Caki2 (cell line): Measurements from ENCODE around the gene EPAS1. TPM values are rescaled to one million over a fixed set of nuclear protein-coding genes. Genes with fewer than 3 reads are reported as not detected.

Source experiments
- DNase-seq: peaks from one replicate; pipeline ENCODE4 v3.0.0-alpha.2; 2015; ENCODE audit warnings: low read depth
- in situ Hi-C: cut with HindIII; loops from 2 replicates; pipeline ENCODE4 v1.10.0; 2016; ENCODE audit warnings: low sequenced_read_pairs, low pct_unique_long_range_greater_than_20kb, mixed read lengths
- total RNA-seq: library from RNA; depleted of rRNA; stranded (reverse); fragments of >200 nt; shearing (Covaris generic); gene quantifications from 2 replicates; pipeline ENCODE4 v1.2.3, GENCODE V29; 2014; ENCODE audit warnings: low replicate concordance; rRNA removed

EPAS1 gene
- 3.7 and 4.0 TPM in 2 replicates for total RNA-seq

DNA sequence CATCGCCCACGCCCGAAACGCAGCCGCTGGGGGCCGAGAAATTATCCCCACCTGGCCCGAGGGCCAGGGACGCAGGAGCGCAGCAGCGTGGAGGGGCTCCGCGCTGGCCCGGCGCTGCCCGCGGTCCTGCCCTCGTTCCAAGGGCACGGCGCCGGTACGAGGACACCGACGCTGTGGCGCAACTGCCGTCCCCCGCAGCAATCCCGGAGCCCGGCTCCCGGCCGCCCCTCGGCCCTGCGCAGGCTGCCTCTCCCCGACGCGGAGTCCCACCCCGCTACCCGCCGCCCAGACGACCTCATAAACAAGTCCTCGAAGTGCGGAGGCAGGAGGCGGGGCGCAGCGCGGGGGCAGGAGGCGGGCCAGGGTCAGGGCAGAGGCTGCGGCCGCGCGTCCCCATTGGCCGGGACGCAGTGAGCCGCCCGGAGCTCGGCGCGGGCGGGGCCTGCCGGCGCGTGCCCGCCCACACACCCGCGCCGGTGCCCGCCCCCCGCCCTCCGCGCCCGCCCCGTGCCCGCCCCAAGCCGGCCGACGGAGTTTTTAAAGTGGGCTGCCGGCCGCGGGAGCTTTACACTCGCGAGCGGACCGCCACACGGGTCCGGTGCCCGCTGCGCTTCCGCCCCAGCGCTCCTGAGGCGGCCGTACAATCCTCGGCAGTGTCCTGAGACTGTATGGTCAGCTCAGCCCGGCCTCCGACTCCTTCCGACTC, at the start of gene EPAS1:
Gene EPAS1 (plus strand): TSS at position 568 of the 706 bp plus-strand sequence. CDS start 505 bp downstream, outside the sequence.
- peak; percentile 79 for DNase-seq
- in situ Hi-C loops: no loop called here

- DNase-seq: no peak
- in situ Hi-C loops: no loop called here
Observed at GRCh38 chr2:46248171-46248570, 49.0 kb upstream of the EPAS1 start.

DNA sequence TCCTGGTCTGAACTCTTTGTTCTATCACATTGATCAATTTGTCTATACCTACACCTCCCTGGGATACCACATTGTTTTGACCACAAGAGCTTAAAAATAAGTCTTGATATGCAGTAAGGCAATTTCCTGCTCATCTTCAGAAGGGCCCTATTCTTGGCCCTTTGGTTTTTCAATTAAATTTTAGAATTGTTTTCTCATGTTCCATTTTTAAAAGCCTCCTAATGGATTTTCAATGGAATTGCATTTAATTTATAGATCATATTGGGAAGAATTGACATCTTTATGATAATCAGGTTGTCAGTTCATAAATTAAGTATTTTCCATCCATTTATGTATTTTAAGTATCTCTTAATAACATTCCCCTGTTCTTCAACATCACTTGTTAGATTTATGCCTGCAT, 47.6 kb upstream of the EPAS1 start:
- DNase-seq: no peak
- in situ Hi-C loops: no loop called here

- DNase-seq: no peak
- in situ Hi-C loops: no loop called here
Observed at GRCh38 chr2:46252891-46253659, 44.1 kb upstream of the EPAS1 start.

DNA sequence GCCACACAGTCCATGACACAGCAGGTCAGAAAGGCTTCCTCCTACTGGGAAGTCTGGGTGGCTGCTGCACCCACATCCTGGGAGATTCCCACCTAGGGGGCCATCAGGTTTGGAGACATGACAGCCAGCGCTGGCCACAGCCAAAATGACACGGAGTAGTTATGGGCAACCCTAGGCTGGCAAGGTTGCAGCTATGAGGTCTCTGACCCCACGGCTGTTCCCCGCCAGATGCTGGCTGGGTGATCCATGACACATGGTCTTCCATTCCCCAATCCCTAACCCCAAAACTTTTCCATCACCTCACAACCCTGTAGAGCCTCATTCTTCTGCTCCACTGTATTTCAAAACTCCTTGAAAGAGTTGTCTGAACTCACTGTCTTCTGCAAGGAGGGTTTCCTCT, 42.7 kb upstream of the EPAS1 start:
- in situ Hi-C loops: no loop called here
- DNase-seq: no peak

GRCh38 chr2:46256563-46257142, 40.6 kb upstream of the EPAS1 start:
- in situ Hi-C loops: no loop called here
- no peak for DNase-seq

- in situ Hi-C loops: no loop called here
- DNase-seq: no peak
Observed at GRCh38 chr2:46257476-46257875, 39.7 kb upstream of the EPAS1 start.

DNA sequence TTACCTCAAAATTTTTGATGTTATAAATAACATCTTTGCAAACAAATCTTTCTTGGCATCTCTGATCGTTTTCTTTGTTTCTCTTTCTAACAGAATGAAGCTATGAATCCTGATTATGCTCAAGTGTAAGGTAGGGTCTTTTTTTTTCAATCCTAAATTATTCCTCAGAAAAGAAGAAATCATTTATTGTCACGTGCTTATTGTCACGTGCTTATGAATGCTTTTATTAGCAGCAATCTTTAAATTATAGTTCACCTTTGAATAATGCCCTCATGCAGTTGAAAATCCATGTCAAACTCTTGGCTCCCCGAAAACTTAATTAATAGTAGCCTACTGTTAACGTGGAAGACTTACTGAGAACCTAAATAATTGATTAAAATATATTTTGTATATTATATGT, 39.2 kb upstream of the EPAS1 start:
- in situ Hi-C loops: no loop called here
- DNase-seq: no peak

- in situ Hi-C loops: no loop called here
- no peak for DNase-seq
Observed at GRCh38 chr2:46258937-46259776, 38.0 kb upstream of the EPAS1 start.

- in situ Hi-C loops: no loop called here
- DNase-seq: no peak
Observed at GRCh38 chr2:46259777-46260168, 37.4 kb upstream of the EPAS1 start.

- in situ Hi-C loops: no loop called here
Observed at GRCh38 chr2:46260305-46260704, 36.9 kb upstream of the EPAS1 start.

GRCh38 chr2:46262248-46262938, 34.8 kb upstream of the EPAS1 start:
- DNase-seq: no peak
- in situ Hi-C loops: no loop called here

More at GRCh38 chr2:46260305-46260704, 36.9 kb upstream of the EPAS1 start:
- no peak for DNase-seq

GRCh38 chr2:46263347-46263746, 33.9 kb upstream of the EPAS1 start:
- no peak for DNase-seq
- in situ Hi-C loops: no loop called here

GRCh38 chr2:46264447-46264846, 32.8 kb upstream of the EPAS1 start:
- in situ Hi-C loops: no loop called here
- DNase-seq: no peak

- in situ Hi-C loops: no loop called here
- no peak for DNase-seq
Observed at GRCh38 chr2:46266134-46266533, 31.1 kb upstream of the EPAS1 start.

DNA sequence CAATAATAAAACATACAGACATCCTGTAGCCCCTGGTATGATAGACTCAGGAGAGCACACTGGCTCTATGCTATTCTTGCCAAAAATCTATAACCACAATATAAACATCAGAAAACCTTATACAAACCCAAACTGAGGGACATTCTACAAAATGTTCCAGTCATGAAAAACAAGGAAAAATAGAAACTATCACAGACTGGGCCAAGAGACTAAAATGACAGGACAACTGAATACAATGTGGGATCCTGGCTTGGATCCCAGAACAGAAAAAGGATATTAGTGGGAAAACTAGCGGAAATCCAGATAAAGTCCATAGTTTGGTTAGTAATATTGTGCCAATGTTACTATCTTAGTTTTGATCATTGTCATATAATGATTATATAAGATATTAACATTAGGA, 29.6 kb upstream of the EPAS1 start:
- in situ Hi-C loops: no loop called here
- no peak for DNase-seq

DNA sequence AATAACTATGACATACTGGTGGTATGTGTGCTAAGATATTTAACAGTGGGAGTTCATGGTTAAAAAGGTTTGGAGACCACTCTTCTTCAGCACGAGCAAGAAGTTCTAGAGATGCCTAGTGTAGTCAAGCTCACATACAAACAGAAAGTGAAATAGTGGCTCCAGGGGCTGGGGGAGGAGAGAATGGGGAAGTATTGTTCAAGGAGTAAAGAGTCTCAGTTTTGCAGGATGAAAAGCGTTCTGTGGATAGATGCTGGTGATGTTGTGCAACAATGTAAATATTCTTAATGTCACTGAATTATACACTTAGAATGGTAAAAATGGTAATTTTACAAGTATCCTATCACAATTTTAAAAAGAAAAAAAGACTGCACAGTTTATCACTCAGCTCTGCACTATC, 29.0 kb upstream of the EPAS1 start:
- in situ Hi-C loops: no loop called here
- DNase-seq: no peak

- DNase-seq: no peak
- in situ Hi-C loops: no loop called here
Observed at GRCh38 chr2:46269001-46269400, 28.2 kb upstream of the EPAS1 start.
